ENCODE data around the gene LANCL2.

DNA sequence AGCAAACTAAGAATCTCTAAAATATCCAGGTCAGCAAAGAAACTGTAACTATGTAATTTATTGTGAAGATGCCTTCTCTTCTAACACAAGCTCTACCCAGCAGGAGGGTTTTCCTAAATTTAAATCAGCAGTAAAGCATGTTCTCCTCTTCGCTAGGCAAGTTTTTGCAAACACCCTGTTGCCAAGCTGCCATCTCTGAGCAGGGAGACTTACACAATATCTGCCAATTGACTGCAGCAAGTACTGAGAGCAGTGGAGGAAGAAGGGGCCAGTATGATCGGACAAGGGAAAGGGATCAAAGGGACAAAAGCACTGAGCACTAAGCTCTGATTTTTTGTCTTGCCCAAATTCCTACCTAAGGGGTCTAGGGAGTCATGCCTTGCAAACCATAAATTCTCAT, 16.0 kb upstream of the LANCL2 start:
- no peak for TF ChIP-seq CTCF (IDR thresholded peaks at IDR 0.05 in 8 of 11, conservative IDR thresholded peaks at IDR 0.05 in 3 of 11)
- no peak for TF ChIP-seq POLR2A (IDR thresholded peaks at IDR 0.05)
- TF ChIP-seq POLR2AphosphoS5 (IDR thresholded peaks at IDR 0.05): no peak
